Measurements from ENCODE around the gene TBATA.

DNA sequence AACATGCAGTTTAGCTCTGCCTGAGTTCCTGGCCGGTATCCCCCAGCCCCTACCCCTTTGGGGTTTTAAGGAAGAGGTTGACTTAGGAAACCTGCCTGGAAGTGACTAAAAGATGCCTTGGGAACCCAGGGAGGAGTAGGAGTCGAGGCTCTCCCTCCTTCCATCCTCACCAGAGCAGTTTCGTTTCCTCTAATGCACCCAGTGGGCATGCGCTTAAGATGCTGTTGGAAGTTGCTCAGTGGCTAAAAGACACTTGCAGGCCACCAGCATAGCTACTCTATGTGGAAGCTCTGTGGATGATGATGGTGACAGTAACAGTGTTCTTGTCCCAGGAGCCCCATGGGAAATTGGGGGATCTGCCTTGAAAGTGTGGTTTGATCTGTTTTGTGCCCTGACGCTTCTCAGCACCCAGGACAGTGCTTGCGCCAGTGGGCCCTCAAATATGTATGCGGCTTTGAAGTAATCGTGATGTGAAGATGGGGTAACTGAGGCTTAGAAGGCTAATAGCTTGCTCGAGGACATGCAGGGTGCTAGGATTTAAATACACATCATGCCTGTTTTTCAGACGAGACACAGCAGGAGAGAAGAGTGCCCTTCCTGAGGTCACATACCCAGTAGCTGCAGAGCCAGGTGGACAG, 32.0 kb downstream of the TBATA start:
- TF ChIP-seq, protein P1, sequence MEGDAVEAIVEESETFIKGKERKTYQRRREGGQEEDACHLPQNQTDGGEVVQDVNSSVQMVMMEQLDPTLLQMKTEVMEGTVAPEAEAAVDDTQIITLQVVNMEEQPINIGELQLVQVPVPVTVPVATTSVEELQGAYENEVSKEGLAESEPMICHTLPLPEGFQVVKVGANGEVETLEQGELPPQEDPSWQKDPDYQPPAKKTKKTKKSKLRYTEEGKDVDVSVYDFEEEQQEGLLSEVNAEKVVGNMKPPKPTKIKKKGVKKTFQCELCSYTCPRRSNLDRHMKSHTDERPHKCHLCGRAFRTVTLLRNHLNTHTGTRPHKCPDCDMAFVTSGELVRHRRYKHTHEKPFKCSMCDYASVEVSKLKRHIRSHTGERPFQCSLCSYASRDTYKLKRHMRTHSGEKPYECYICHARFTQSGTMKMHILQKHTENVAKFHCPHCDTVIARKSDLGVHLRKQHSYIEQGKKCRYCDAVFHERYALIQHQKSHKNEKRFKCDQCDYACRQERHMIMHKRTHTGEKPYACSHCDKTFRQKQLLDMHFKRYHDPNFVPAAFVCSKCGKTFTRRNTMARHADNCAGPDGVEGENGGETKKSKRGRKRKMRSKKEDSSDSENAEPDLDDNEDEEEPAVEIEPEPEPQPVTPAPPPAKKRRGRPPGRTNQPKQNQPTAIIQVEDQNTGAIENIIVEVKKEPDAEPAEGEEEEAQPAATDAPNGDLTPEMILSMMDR (IDR thresholded peaks at IDR 0.05; ENCODE audit: low read length): no peak
- TF ChIP-seq EZH2 (IDR thresholded peaks at IDR 0.05; ENCODE audit: borderline replicate concordance, low read length): no peak

All from OCI-LY1 (cell line).